Measurements from ENCODE around the gene CATSPERZ.

CATSPERZ gene, protein sequence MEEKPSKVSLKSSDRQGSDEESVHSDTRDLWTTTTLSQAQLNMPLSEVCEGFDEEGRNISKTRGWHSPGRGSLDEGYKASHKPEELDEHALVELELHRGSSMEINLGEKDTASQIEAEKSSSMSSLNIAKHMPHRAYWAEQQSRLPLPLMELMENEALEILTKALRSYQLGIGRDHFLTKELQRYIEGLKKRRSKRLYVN

GRCh38 chr11:64299847-64300648, at the start of gene CATSPERZ:
TSS of gene CATSPERZ (plus strand) at chr11:64300358. CDS start at chr11:64300411, 53 bp downstream.
- Histone ChIP-seq H3K27me3 (ENCODE audit: control insufficient read depth in 5 of 5, insufficient read depth in 4 of 5, low read length in 5 of 5) (peaks cover 28 to 43% (median 36%) of the 10 kb centered on the region in 5 donors), H3K9ac (ENCODE audit: low read length in 5 of 5) (peak within 1 kb of the TSS in 3 of 5 donors; percentile 40 to 68 (median 53)), H3K4me1 (ENCODE audit: control insufficient read depth in 5 of 5, insufficient read depth in 5 of 5, low read length in 5 of 5) (peaks cover 0 to 45% (median 32%) of the 10 kb centered on the region in 5 donors), H3K36me3 (ENCODE audit: control insufficient read depth in 5 of 5, insufficient read depth in 5 of 5, low read length in 5 of 5) (no peaks in the 10 kb centered on the region), H3K9me3 (ENCODE audit: control insufficient read depth in 5 of 5, low read length in 5 of 5) (no peaks in the 10 kb centered on the region), H3K4me3 (ENCODE audit: low read depth in 1 of 5, low read length in 5 of 5) (peak within 1 kb of the TSS; percentile 40 to 58 (median 54)), H3K27ac (ENCODE audit: low read depth, low read length) (no peak within 1 kb of the TSS)

GRCh38 chr11:64250415-64251015, 49.6 kb upstream of the CATSPERZ start:
- no peaks in the 10 kb centered on the region for H3K27me3 ChIP-seq (ENCODE audit: control insufficient read depth in 5 of 5, insufficient read depth in 4 of 5, low read length in 5 of 5)
- no peak overlapping the region for H3K27ac ChIP-seq (ENCODE audit: low read depth, low read length)
- H3K36me3 ChIP-seq (ENCODE audit: control insufficient read depth in 5 of 5, insufficient read depth in 5 of 5, low read length in 5 of 5), result peaks cover 0 to 15% (median 13%) of the 10 kb centered on the region in 5 donors
- H3K4me3 ChIP-seq (ENCODE audit: low read depth in 1 of 5, low read length in 5 of 5), result peak overlapping the region in 4 of 5 donors; percentile 47 to 66 (median 64)
- H3K9ac ChIP-seq (ENCODE audit: low read length in 5 of 5), result peak overlapping the region in 4 of 5 donors; percentile 16 to 59 (median 48)
- no peaks in the 10 kb centered on the region for H3K9me3 ChIP-seq (ENCODE audit: control insufficient read depth in 5 of 5, low read length in 5 of 5)
- H3K4me1 ChIP-seq (ENCODE audit: control insufficient read depth in 5 of 5, insufficient read depth in 5 of 5, low read length in 5 of 5), result peaks cover 2 to 54% (median 51%) of the 10 kb centered on the region in 5 donors

DNA sequence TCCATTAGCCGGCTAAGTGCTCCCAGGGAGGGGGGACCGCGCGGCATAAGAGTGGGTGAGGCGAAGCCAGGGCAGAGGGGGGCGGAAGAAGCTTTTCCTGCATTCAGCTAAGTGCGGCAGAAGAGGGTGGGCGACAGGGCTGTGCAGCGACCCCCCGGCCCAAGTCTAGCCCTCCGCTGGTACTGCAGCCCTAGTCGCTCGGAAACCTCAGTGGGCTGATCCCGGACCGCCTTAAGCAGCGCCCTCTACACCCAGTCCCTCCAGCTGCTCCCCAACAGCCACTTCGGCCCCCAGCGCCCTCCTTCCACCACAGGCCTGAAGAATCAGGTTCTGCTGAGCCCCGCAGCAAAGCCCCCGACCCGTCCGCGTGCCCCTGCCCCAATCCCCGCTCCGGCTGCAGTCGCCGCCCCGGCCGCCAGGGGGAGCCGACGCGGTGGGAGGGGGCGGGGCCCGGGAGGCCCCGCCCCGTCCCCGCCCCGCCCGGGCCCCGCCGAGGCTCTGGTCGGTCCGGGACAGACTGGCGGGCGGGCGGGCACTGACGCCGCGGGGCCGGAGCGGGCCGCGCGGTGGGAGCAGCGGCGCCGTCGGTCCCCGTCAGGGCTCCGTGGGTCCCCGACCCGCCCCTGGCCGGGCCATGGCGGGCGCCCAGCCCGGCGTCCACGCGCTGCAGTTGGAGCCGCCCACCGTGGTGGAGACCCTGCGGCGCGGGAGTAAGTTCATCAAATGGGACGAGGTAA, 49.0 kb upstream of the CATSPERZ start, which contains the start of gene PLCB3:
Gene PLCB3, plus strand, starts transcription at position 515 of the 737 bp plus-strand sequence. Its CDS starts 120 bp downstream, at position 635.
- Histone ChIP-seq H3K27me3 (ENCODE audit: control insufficient read depth in 5 of 5, insufficient read depth in 4 of 5, low read length in 5 of 5) (no peaks in the 10 kb centered on the region), H3K4me3 (ENCODE audit: low read depth in 1 of 5, low read length in 5 of 5) (peak within 1 kb of the TSS; percentile 73 to 80 (median 78)), H3K4me1 (ENCODE audit: control insufficient read depth in 5 of 5, insufficient read depth in 5 of 5, low read length in 5 of 5) (peaks cover 2 to 48% (median 44%) of the 10 kb centered on the region in 5 donors), H3K9ac (ENCODE audit: low read length in 5 of 5) (peak within 1 kb of the TSS in 4 of 5 donors; percentile 82 to 89 (median 84)), H3K9me3 (ENCODE audit: control insufficient read depth in 5 of 5, low read length in 5 of 5) (no peaks in the 10 kb centered on the region), H3K36me3 (ENCODE audit: control insufficient read depth in 5 of 5, insufficient read depth in 5 of 5, low read length in 5 of 5) (peaks cover 0 to 21% (median 20%) of the 10 kb centered on the region in 5 donors), H3K27ac (ENCODE audit: low read depth, low read length) (peak within 1 kb of the TSS; percentile 50)

GRCh38 chr11:64251753-64252002, 48.5 kb upstream of the CATSPERZ start:
- Histone ChIP-seq H3K9ac (ENCODE audit: low read length in 5 of 5) (peak overlapping the region in 4 of 5 donors; percentile 82 to 89 (median 84)), H3K4me3 (ENCODE audit: low read depth in 1 of 5, low read length in 5 of 5) (peak overlapping the region; percentile 73 to 80 (median 78)), H3K9me3 (ENCODE audit: control insufficient read depth in 5 of 5, low read length in 5 of 5) (no peaks in the 10 kb centered on the region), H3K27ac (ENCODE audit: low read depth, low read length) (peak overlapping the region; percentile 50), H3K36me3 (ENCODE audit: control insufficient read depth in 5 of 5, insufficient read depth in 5 of 5, low read length in 5 of 5) (peaks cover 0 to 26% (median 25%) of the 10 kb centered on the region in 5 donors), H3K4me1 (ENCODE audit: control insufficient read depth in 5 of 5, insufficient read depth in 5 of 5, low read length in 5 of 5) (peaks cover 2 to 46% (median 43%) of the 10 kb centered on the region in 5 donors), H3K27me3 (ENCODE audit: control insufficient read depth in 5 of 5, insufficient read depth in 4 of 5, low read length in 5 of 5) (no peaks in the 10 kb centered on the region)

GRCh38 chr11:64252003-64252872, 47.9 kb upstream of the CATSPERZ start:
- Histone ChIP-seq H3K4me3 (ENCODE audit: low read depth in 1 of 5, low read length in 5 of 5) (peak overlapping the region; percentile 73 to 80 (median 78)), H3K9ac (ENCODE audit: low read length in 5 of 5) (peak overlapping the region in 4 of 5 donors; percentile 82 to 89 (median 84)), H3K9me3 (ENCODE audit: control insufficient read depth in 5 of 5, low read length in 5 of 5) (no peaks in the 10 kb centered on the region), H3K4me1 (ENCODE audit: control insufficient read depth in 5 of 5, insufficient read depth in 5 of 5, low read length in 5 of 5) (peaks cover 0 to 41% (median 39%) of the 10 kb centered on the region in 5 donors), H3K27ac (ENCODE audit: low read depth, low read length) (peak overlapping the region; percentile 50), H3K27me3 (ENCODE audit: control insufficient read depth in 5 of 5, insufficient read depth in 4 of 5, low read length in 5 of 5) (no peaks in the 10 kb centered on the region), H3K36me3 (ENCODE audit: control insufficient read depth in 5 of 5, insufficient read depth in 5 of 5, low read length in 5 of 5) (peaks cover 0 to 30% (median 26%) of the 10 kb centered on the region in 5 donors)

DNA sequence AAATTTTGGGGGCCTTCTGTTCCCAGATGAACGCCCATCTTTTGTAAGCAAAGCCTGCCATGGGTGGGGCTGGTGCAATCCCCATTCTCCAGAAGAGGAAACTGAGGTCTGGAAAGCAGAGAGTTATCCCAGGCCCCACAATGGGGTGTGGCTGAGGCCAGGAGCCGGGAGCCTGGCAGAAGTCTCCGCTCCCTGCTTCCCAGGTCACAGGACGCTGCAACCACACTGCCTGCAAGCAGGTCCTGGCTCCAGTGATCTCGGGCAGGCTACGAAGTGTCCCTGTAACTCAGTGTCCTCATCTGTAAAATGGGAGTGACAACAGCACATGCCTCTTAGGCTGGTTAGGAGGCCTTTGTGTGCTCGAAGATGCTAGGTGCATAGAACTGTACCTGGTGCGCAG, 47.1 kb upstream of the CATSPERZ start:
- Histone ChIP-seq H3K36me3 (ENCODE audit: control insufficient read depth in 5 of 5, insufficient read depth in 5 of 5, low read length in 5 of 5) (peaks cover 0 to 36% (median 28%) of the 10 kb centered on the region in 5 donors), H3K4me3 (ENCODE audit: low read depth in 1 of 5, low read length in 5 of 5) (peak overlapping the region in 2 of 5 donors; percentile 78 to 80), H3K9me3 (ENCODE audit: control insufficient read depth in 5 of 5, low read length in 5 of 5) (no peaks in the 10 kb centered on the region), H3K27me3 (ENCODE audit: control insufficient read depth in 5 of 5, insufficient read depth in 4 of 5, low read length in 5 of 5) (no peaks in the 10 kb centered on the region), H3K4me1 (ENCODE audit: control insufficient read depth in 5 of 5, insufficient read depth in 5 of 5, low read length in 5 of 5) (peaks cover 0 to 34% (median 32%) of the 10 kb centered on the region in 5 donors), H3K9ac (ENCODE audit: low read length in 5 of 5) (peak overlapping the region in 1 of 5 donors; percentile 25), H3K27ac (ENCODE audit: low read depth, low read length) (peak overlapping the region; percentile 50)

DNA sequence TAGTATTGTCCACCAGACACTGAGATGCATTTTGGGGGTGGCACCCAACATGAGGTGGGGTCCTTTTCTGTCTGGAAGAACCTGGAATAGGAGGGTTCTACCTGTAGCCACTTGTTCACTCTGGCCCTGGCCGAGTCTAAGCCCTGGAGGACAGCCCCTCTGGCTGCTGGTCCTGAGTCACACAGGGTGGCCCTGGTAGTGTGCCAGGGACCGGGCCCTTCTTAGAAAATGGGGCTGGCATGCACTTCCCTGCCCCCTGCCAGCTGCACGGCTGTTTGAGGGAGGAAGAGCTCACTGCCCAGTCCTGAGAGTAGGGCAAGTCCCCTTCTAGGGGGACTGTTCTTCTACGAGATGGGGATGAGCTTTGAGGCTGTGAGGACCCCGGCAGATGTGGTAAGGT, 46.7 kb upstream of the CATSPERZ start:
- Histone ChIP-seq H3K9ac (ENCODE audit: low read length in 5 of 5) (peak overlapping the region in 2 of 5 donors; percentile 19 to 30), H3K9me3 (ENCODE audit: control insufficient read depth in 5 of 5, low read length in 5 of 5) (no peaks in the 10 kb centered on the region), H3K4me3 (ENCODE audit: low read depth in 1 of 5, low read length in 5 of 5) (no peak overlapping the region), H3K27ac (ENCODE audit: low read depth, low read length) (no peak overlapping the region), H3K4me1 (ENCODE audit: control insufficient read depth in 5 of 5, insufficient read depth in 5 of 5, low read length in 5 of 5) (peaks cover 0 to 33% (median 31%) of the 10 kb centered on the region in 5 donors), H3K36me3 (ENCODE audit: control insufficient read depth in 5 of 5, insufficient read depth in 5 of 5, low read length in 5 of 5) (peaks cover 0 to 41% (median 33%) of the 10 kb centered on the region in 5 donors), H3K27me3 (ENCODE audit: control insufficient read depth in 5 of 5, insufficient read depth in 4 of 5, low read length in 5 of 5) (no peaks in the 10 kb centered on the region)

GRCh38 chr11:64254326-64254725, 45.8 kb upstream of the CATSPERZ start:
- H3K27ac ChIP-seq (ENCODE audit: low read depth, low read length), result no peak overlapping the region
- no peaks in the 10 kb centered on the region for H3K27me3 ChIP-seq (ENCODE audit: control insufficient read depth in 5 of 5, insufficient read depth in 4 of 5, low read length in 5 of 5)
- H3K4me3 ChIP-seq (ENCODE audit: low read depth in 1 of 5, low read length in 5 of 5), result no peak overlapping the region
- H3K9me3 ChIP-seq (ENCODE audit: control insufficient read depth in 5 of 5, low read length in 5 of 5), result no peaks in the 10 kb centered on the region
- peaks cover 0 to 49% (median 41%) of the 10 kb centered on the region in 5 donors for H3K36me3 ChIP-seq (ENCODE audit: control insufficient read depth in 5 of 5, insufficient read depth in 5 of 5, low read length in 5 of 5)
- H3K4me1 ChIP-seq (ENCODE audit: control insufficient read depth in 5 of 5, insufficient read depth in 5 of 5, low read length in 5 of 5), result peaks cover 0 to 33% (median 31%) of the 10 kb centered on the region in 5 donors
- no peak overlapping the region for H3K9ac ChIP-seq (ENCODE audit: low read length in 5 of 5)

Measured in subcutaneous abdominal adipose tissue (tissue), 5 donors.